OCI-LY7 (cell line): ENCODE results near the gene FAM13A. TPM values are rescaled to one million over a fixed set of nuclear protein-coding genes. Genes with fewer than 3 reads are reported as not detected.
"Not testable (repeated sequence)": the region's sequence is repeated elsewhere in the genome, so short reads cannot be mapped to it uniquely, and the experiment has no call there.

ENCODE experiments used
- BruUV-seq: library from RNA; stranded (reverse); fragments of 400-500 nt; replicated peaks from 2 replicates; lab custom pipeline; 2021; lab: Mats Ljungman, UMichigan
- CTCF ChIA-PET: fragments of 300-600 bp; sonication (Branson Sonifier 250); formaldehyde crosslinking; loops from one replicate; lab custom pipeline; 2022; ENCODE audit warnings: antibody characterized with exemption; ENCODE audit not compliant: unreplicated experiment; lab: Charles Lee
- POLR2A ChIA-PET: fragments of 300-600 bp; sonication (Branson Sonifier 250); formaldehyde crosslinking; loops from one replicate; lab custom pipeline; 2022; ENCODE audit warnings: antibody characterized with exemption; lab: Charles Lee
- DNase-seq: peaks from one replicate; pipeline ENCODE4 v3.0.0-alpha.2; 2015; ENCODE audit warnings: low spot score
- H2AFZ ChIP-seq: fragments of 200-600 bp; sonication (generic), shearing (Covaris generic); 2 replicates; pipeline ENCODE4 v1.6.1; 2014; ENCODE audit warnings: mild to moderate bottlenecking, antibody characterized with exemption, low read length, moderate library complexity
- H3K27ac ChIP-seq: fragments of 200-600 bp; sonication (generic); 2 replicates; pipeline ENCODE4 v1.5.1; 2014; ENCODE audit warnings: mixed run types, low read depth, mild to moderate bottlenecking, moderate library complexity, low read length, inconsistent platforms; ENCODE audit not compliant: poor library complexity, severe bottlenecking
- H3K36me3 ChIP-seq: fragments of 200-600 bp; sonication (generic); 2 replicates; pipeline ENCODE4 v1.6.1; 2014; ENCODE audit warnings: mild to moderate bottlenecking, antibody characterized with exemption, low read length, moderate library complexity, mixed read lengths; ENCODE audit not compliant: insufficient read depth
- H3K4me1 ChIP-seq: fragments of 200-600 bp; sonication (generic); 2 replicates; pipeline ENCODE4 v1.5.1; 2014; ENCODE audit warnings: mild to moderate bottlenecking, low read length; ENCODE audit not compliant: insufficient read depth, poor library complexity, severe bottlenecking
- H3K4me2 ChIP-seq: fragments of 200-600 bp; sonication (generic); 2 replicates; pipeline ENCODE4 v1.6.1; 2014; ENCODE audit warnings: mild to moderate bottlenecking, low read length
- H3K4me3 ChIP-seq: fragments of 200-600 bp; sonication (generic); 2 replicates; pipeline ENCODE4 v1.5.1; 2014; ENCODE audit warnings: mild to moderate bottlenecking, low read depth, low read length; ENCODE audit not compliant: poor library complexity, severe bottlenecking
- H3K79me2 ChIP-seq: fragments of 200-600 bp; sonication (generic); 2 replicates; pipeline ENCODE4 v1.6.1; 2016; ENCODE audit warnings: low read depth, mild to moderate bottlenecking, low read length, moderate library complexity, mixed read lengths; ENCODE audit not compliant: insufficient read depth
- H3K9me2 ChIP-seq: fragments of 200-600 bp; sonication (generic); 2 replicates; pipeline ENCODE4 v1.6.1; 2016; ENCODE audit warnings: mild to moderate bottlenecking, low read length, mixed read lengths; ENCODE audit not compliant: insufficient read depth
- H3K9me3 ChIP-seq: fragments of 200-600 bp; sonication (generic); 2 replicates; pipeline ENCODE4 v1.6.1; 2014; ENCODE audit warnings: mild to moderate bottlenecking, mixed run types, low read length, mixed read lengths
- H4K20me1 ChIP-seq: fragments of 200-600 bp; sonication (generic); 2 replicates; pipeline ENCODE4 v1.6.1; 2014; ENCODE audit warnings: mild to moderate bottlenecking, antibody characterized with exemption, low read length, moderate library complexity, mixed read lengths; ENCODE audit not compliant: insufficient read depth
- CTCF ChIP-seq: fragments of 200-600 bp; sonication (generic); conservative IDR thresholded peaks from 2 replicates; pipeline ENCODE4 v1.5.1; 2014; ENCODE audit warnings: mild to moderate bottlenecking, antibody characterized with exemption, low read length, moderate library complexity, mixed read lengths
- EZH2phosphoT487 ChIP-seq: fragments of 200-600 bp; sonication (generic); IDR thresholded peaks from 2 replicates; pipeline ENCODE4 v1.6.1; 2018; ENCODE audit warnings: low read depth, borderline replicate concordance, mild to moderate bottlenecking, mixed run types, antibody characterized with exemption, low read length, moderate library complexity, mixed read lengths
- intact Hi-C: fragments of 100-400 bp; cut with micrococcal nuclease; formaldehyde crosslinking; loops from one replicate; pipeline ENCODE4 v1.10.0; 2022; ENCODE audit not compliant: unreplicated experiment
- total RNA-seq, 2 experiments: library from RNA; depleted of rRNA in 1 of 2; stranded (reverse); fragments of >200 nt in 1 of 2; shearing (Covaris generic) in 1 of 2; gene quantifications; 2 replicates each; pipeline ENCODE4 v1.2.3, GENCODE V29; 2014 to 2022

Gene FAM13A
- total RNA-seq, 2 experiments from 2014 or later = not detected

DNA sequence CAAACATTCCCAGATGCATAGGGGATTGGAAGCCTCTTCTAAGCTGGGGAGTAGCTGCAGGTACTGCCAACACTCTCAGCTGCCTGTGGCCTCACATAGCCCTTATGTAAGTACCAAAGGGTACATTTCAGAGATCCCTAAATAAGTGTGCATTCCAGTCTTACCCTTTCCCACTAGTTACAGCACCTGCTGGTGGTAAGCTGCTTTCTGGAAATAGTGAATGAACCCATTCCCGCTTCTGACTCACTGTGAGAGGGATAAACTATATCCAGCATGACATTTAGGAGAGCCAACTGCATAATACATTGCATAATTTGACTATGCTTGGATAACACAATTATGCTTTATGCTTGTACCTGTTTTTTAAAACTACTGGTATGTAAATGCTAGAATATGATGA, 149.0 kb downstream of the FAM13A start:
- POLR2A ChIA-PET = no interaction called here
- intact Hi-C loops = no loop called here
- Histone ChIP-seq H3K4me3 (no peak overlapping the region), H4K20me1 (no peaks in the 10 kb centered on the region), H3K27ac (no peak overlapping the region), H3K4me1 (no peaks in the 10 kb centered on the region), H3K9me3 (no peaks in the 10 kb centered on the region), H3K4me2 (no peak overlapping the region), H2AFZ (no peak overlapping the region), H3K9me2 (no peaks in the 10 kb centered on the region), H3K79me2 (no peaks in the 10 kb centered on the region), H3K36me3 (no peaks in the 10 kb centered on the region)
- no peak for DNase-seq
- no TSS peak for BruUV-seq
- CTCF ChIA-PET = no interaction called here
- TF ChIP-seq EZH2phosphoT487 (no peak), CTCF (no peak)

- Histone ChIP-seq H3K27ac (no peak overlapping the region), H3K9me2 (no peaks in the 10 kb centered on the region), H2AFZ (no peak overlapping the region), H3K4me1 (no peaks in the 10 kb centered on the region), H3K79me2 (no peaks in the 10 kb centered on the region), H3K4me3 (no peak overlapping the region), H3K9me3 (no peaks in the 10 kb centered on the region), H3K36me3 (no peaks in the 10 kb centered on the region), H4K20me1 (no peaks in the 10 kb centered on the region), H3K4me2 (no peak overlapping the region)
- DNase-seq = no peak
- no peak for TF ChIP-seq CTCF
- TF ChIP-seq EZH2phosphoT487 = no peak
- intact Hi-C loops = no loop called here
- CTCF ChIA-PET = no interaction called here
- POLR2A ChIA-PET = no interaction called here
- BruUV-seq = no TSS peak
These were observed 149.5 kb downstream of the FAM13A start for GRCh38 chr4:88907478-88907877.

DNA sequence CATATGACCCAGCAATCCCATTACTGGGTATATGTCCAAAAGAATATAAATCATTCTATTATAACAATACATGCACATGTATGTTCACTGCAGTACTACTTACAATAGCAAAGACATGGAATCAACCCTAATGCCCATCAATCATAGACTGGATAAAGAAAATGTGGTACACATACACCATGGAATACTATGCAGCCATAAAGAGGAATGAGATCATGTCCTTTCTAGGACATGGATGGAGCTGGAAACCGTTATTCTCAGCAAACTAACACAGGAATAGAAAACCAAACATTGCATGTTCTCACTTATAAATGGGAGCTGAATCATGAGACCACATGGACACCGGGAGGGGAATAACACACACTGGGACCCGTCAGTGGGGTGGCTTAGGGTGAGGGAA, 152.7 kb downstream of the FAM13A start:
- H2AFZ ChIP-seq = not testable (repeated sequence)

More for the DNA sequence above, 152.7 kb downstream of the FAM13A start:
- POLR2A ChIA-PET = interaction anchor here (0.7 kb wide), 1 partner anchor 119 kb away, joined by 4 read pairs; no protein-coding TSS in a partner anchor
- H3K4me2 ChIP-seq, H4K20me1 ChIP-seq, H3K4me3 ChIP-seq, intact Hi-C loops, H3K27ac ChIP-seq, H3K79me2 ChIP-seq, H3K4me1 ChIP-seq, H3K9me2 ChIP-seq, BruUV-seq, DNase-seq, CTCF ChIA-PET, H3K9me3 ChIP-seq, H3K36me3 ChIP-seq: not testable (repeated sequence)
